Epithelial cell of esophagus (primary cell): ENCODE data around the gene SH2B3.
A peak's percentile ranks its signal among the peaks of the same experiment; 100 is the strongest.

Experiments used
- DNase-seq: peaks from one replicate; pipeline ENCODE4 v3.0.0; 2010; ENCODE audit warnings: low read depth
- H3K4me3 ChIP-seq: 2 replicates; pipeline ENCODE4 v1.5.1; 2011; ENCODE audit warnings: mild to moderate bottlenecking, low read length, control low read depth
- TF ChIP-seq, protein P1 (sequence below): IDR thresholded peaks from 2 replicates; pipeline ENCODE4 v1.5.1; 2011; ENCODE audit warnings: low read depth, mild to moderate bottlenecking, low read length, control low read depth, inconsistent platforms; ENCODE audit not compliant: insufficient read depth; ENCODE audit errors: missing control alignments

SH2B3 gene

DNA sequence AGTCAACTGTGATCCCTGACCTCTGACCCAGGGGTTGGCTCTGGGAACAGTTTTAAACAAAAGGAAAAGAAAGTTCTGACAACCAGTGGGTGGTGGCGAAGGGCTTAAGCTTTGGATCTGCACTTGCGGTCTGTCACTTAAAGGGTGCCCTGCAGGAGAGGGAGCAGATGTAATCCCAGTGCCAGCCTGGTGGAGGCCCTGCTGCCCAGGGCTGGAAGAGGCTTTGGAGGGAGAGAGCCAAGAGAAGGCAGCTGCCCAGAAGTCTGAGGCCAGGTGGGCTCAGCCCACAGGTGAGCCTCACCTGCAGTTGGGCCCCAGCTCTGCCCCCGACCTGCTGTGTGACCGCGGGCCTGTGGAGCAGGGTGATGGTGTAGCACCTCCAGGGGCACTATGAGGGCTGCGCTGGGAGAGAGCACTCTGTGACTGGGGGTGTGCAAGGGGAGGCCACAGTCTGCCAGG, 19.1 kb downstream of the SH2B3 start:
- TF ChIP-seq, protein P1, sequence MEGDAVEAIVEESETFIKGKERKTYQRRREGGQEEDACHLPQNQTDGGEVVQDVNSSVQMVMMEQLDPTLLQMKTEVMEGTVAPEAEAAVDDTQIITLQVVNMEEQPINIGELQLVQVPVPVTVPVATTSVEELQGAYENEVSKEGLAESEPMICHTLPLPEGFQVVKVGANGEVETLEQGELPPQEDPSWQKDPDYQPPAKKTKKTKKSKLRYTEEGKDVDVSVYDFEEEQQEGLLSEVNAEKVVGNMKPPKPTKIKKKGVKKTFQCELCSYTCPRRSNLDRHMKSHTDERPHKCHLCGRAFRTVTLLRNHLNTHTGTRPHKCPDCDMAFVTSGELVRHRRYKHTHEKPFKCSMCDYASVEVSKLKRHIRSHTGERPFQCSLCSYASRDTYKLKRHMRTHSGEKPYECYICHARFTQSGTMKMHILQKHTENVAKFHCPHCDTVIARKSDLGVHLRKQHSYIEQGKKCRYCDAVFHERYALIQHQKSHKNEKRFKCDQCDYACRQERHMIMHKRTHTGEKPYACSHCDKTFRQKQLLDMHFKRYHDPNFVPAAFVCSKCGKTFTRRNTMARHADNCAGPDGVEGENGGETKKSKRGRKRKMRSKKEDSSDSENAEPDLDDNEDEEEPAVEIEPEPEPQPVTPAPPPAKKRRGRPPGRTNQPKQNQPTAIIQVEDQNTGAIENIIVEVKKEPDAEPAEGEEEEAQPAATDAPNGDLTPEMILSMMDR, result no peak
- DNase-seq, result no peak
- H3K4me3 ChIP-seq, result no peak overlapping the region

DNA sequence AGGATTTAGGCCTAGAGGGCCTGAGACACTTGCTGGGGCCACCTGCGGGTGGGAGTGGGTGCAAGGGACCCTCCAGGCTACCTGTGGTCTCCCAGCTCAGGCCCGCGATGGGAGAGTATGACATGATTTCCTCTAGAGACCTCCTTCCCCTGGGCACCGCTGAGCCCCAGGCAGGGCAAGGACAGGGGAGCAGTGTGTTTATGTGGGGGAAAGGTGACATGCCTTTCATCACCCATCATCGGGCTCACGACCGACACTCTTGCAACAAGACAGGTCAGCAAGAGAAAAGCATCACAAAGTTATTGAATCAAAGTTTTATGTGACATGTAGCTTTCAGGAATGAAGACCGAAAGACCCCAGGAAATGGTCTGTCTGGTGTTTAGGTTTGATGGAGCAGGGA, 19.9 kb downstream of the SH2B3 start:
- DNase-seq, result peak; percentile 62

DNA sequence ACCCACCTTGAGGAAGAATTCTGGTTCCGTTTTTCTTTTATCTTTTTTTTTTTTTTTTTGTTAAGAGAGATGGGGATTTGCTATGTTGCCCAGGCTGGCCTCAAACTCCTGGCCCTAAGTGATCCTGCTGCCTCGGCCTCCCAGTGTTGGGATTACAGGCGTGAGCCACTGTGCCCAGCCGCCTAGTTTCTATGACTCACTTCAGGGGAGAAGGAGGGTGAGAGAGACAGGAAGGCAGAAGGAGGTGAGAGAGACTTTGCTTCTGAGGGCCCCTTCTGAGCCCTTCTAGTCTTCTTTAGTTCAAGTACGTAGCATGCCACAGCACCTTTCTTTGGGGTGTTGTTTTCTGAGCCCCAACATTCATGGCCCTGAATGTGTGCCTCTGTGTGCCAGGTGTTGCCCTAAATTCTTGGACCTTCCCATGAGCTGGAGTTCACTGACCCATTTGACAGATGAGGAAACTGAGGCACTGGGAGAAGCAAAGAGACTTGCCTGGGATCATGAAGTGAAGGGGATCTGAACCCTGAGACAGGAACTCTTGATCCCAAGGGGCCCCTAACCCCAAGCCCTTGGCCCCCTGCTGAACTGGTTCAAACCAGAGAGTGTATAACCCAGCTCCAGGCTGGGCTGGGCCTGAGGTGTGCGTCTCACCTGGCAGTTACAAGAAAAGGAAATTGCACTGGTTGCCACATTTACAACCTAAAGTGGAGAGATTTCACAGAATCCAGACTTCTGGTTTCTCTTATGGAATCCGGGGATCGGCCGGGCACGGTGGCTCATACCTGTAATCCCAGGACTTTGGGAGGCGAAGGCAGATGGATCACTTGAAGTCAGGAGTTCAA, 20.8 kb downstream of the SH2B3 start:
- no peak for DNase-seq
- TF ChIP-seq, protein P1, result no peak
- no peak overlapping the region for H3K4me3 ChIP-seq

More for the DNA sequence above, 19.9 kb downstream of the SH2B3 start:
- TF ChIP-seq, protein P1, result no peak
- no peak overlapping the region for H3K4me3 ChIP-seq

DNA sequence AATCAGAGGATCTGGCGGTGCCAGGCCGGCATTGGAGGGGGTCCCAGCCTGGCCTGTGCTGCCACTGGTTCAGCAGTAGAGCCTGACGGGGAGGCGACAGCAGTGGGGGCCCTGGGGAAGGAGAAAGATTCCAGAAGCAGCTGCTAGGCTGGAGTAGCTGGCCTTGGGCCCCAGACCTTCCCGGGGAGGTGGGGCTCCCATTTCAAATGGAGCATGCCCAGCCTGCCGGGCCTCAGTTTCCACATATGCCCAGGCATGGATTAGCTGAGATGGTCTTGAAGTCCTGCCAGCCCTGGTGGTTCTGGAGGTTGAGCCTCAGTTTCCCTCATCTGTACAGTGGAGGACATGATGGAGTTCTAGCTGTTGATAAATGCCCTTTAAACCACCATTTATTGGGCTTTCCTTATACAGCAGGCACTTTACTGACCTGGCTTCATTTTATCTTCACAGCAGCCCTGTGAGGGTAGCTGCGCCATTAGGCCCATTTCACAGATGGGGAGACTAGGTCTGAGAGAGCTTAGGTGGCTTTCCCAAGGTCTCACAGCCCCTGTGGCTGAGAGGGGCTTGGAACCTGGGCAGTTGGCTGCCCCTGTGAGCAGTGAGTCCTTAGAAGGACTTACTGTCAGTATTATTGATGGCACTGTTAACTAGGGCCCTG, 21.8 kb downstream of the SH2B3 start:
- no peak overlapping the region for H3K4me3 ChIP-seq
- TF ChIP-seq, protein P1, result no peak
- DNase-seq, result no peak

DNA sequence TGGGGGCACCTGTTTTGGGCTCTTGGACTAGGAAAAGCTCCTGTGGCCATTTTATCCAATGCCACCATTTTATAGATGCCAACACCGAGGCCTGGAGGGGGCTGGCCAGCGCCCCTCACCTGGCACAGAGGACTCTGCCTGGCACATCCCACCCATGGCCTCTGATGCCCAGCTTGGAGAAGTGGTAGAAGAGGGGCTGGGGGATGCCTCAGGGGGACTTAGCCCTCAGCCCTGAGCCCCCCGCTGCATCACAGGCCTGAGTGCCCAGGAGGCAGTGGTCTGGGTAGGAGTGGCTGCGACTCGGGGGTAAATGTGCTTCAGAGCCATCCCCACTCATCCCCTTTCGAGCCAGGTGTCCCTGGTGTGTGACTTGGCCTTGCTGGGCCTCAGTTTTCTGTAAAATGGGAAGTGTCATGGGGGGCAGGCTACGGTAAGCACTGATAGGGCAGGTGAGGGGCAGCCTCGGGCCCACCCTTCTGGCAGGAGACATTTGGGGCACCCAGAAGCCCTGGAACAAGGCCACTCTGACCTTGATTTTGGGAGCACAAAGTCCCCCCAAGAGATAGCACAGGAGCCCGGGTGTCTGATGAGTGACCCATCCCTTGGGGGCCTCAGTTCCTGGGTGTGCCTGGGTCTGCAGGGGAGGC, 22.5 kb downstream of the SH2B3 start:
- DNase-seq, result no peak
- TF ChIP-seq, protein P1, result no peak
- H3K4me3 ChIP-seq, result no peak overlapping the region

DNA sequence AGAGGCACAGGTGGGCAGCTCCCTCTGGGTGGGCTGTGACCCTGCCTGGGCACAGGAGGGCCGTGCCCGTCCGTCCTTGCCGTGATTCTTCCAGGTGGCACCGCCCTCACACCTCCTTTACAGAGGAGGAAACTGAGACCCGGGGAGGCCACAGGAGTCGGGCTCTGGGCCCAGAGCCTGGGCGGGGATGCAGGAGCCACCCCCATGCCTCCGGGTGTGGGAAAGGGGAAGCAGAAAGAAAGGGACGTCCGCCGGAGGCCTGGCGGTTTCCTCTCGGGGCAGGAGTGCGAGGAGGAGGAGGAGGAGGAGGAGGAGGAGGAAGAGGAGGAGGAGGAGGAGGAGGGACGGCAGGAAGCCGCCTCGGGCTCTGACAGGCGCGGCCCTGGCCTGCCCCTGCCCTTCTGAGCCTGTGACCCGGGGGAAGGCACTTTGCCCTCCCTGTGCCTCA, 23.0 kb downstream of the SH2B3 start:
- DNase-seq, result no peak
- TF ChIP-seq, protein P1, result no peak
- H3K4me3 ChIP-seq, result no peak overlapping the region
